H1 (cell line): ENCODE measurements around the gene CCDC197. TPM values are rescaled to one million over a fixed set of nuclear protein-coding genes. Genes with fewer than 3 reads are reported as not detected.

Experiments used
- CTCF ChIA-PET: fragments of 300-600 bp; sonication (Branson Sonifier 250); formaldehyde crosslinking; loops from one replicate; lab custom pipeline; 2021; ENCODE audit not compliant: partially characterized antibody; lab: Charles Lee
- POLR2A ChIA-PET: fragments of 300-600 bp; sonication (Branson Sonifier 250); formaldehyde crosslinking; loops from one replicate; lab custom pipeline; 2021; ENCODE audit warnings: inconsistent platforms; ENCODE audit not compliant: partially characterized antibody; lab: Charles Lee
- DNase-seq, 2 experiments: peaks; one replicate each; pipeline versions ENCODE4 v3.0.0 to v3.0.0-alpha.2; 2010 to 2022; ENCODE audit warnings: low spot score in 2 of 2, low read depth in 1 of 2, mixed read lengths in 1 of 2
- FAIRE-seq: peaks from 2 replicates; lab custom pipeline; 2011; peaks lifted over from hg19 to GRCh38; lab: Jason Lieb, UNC
- H2AFZ ChIP-seq: 2 replicates; pipeline ENCODE4 v1.8.1; 2012; ENCODE audit warnings: low read length, inconsistent platforms
- H2AK5ac ChIP-seq: 2 replicates; pipeline ENCODE4 v1.6.1; 2013; ENCODE audit warnings: low read depth, low read length
- H2BK120ac ChIP-seq: replicated peaks from 2 replicates; pipeline ENCODE3; 2013; ENCODE audit warnings: low read depth, low read length, inconsistent platforms
- H2BK12ac ChIP-seq: 2 replicates; pipeline ENCODE4 v1.6.1; 2013; ENCODE audit warnings: low read depth, low read length
- H2BK15ac ChIP-seq: 2 replicates; pipeline ENCODE4 v1.6.1; 2013; ENCODE audit warnings: low read length
- H2BK20ac ChIP-seq: 2 replicates; pipeline ENCODE4 v1.6.1; 2013; ENCODE audit warnings: low read length
- H2BK5ac ChIP-seq: 2 replicates; pipeline ENCODE4 v1.6.1; 2013; ENCODE audit warnings: low read depth, low read length
- H3K14ac ChIP-seq: 2 replicates; pipeline ENCODE4 v1.6.1; 2013; ENCODE audit warnings: inconsistent platforms; ENCODE audit not compliant: insufficient read length
- H3K18ac ChIP-seq: 2 replicates; pipeline ENCODE4 v1.6.1; 2013; ENCODE audit warnings: low read length; ENCODE audit errors: extremely low read depth
- H3K23ac ChIP-seq: 2 replicates; pipeline ENCODE4 v1.6.1; 2013; ENCODE audit warnings: inconsistent platforms; ENCODE audit not compliant: insufficient read length
- H3K23me2 ChIP-seq: 2 replicates; pipeline ENCODE4 v1.6.1; 2013; ENCODE audit warnings: low read depth, low read length
- H3K27ac ChIP-seq: 2 replicates; pipeline ENCODE4 v1.6.1; 2011; ENCODE audit warnings: low read depth, low read length, inconsistent platforms
- H3K27me3 ChIP-seq, 4 experiments: replicated peaks in 1 of 4; 1 replicate in 1 of 4; 2 replicates in 3 of 4; pipeline versions ENCODE4 v1.6.1 to v1.8.1; 2011 to 2013; ENCODE audit warnings: low read length in 3 of 4, mild to moderate bottlenecking in 3 of 4, inconsistent platforms in 2 of 4, mixed read lengths in 2 of 4, moderate library complexity in 1 of 4; ENCODE audit not compliant: control insufficient read depth in 3 of 4, insufficient read depth in 3 of 4; ENCODE audit errors: extremely low read depth in 1 of 4
- H3K36me3 ChIP-seq, 4 experiments: 2 replicates each; pipeline versions ENCODE4 v1.6.1 to v1.8.1; 2011 to 2013; ENCODE audit warnings: mild to moderate bottlenecking in 4 of 4, low read length in 3 of 4, moderate library complexity in 2 of 4, control low read depth in 1 of 4, inconsistent platforms in 1 of 4; ENCODE audit not compliant: insufficient read depth in 4 of 4, control insufficient read depth in 2 of 4
- H3K4ac ChIP-seq: replicated peaks from 2 replicates; pipeline ENCODE3; 2013; ENCODE audit warnings: low read length, low read depth, mixed read lengths, inconsistent platforms; ENCODE audit not compliant: insufficient read length
- H3K4me1 ChIP-seq, 4 experiments: replicated peaks in 1 of 4; 1 replicate in 1 of 4; 2 replicates in 3 of 4; pipeline versions ENCODE4 v1.6.1 to v1.8.1; 2011 to 2013; ENCODE audit warnings: low read length in 3 of 4, inconsistent platforms in 2 of 4, mixed read lengths in 1 of 4; ENCODE audit not compliant: insufficient read depth in 4 of 4, control insufficient read depth in 3 of 4
- H3K4me2 ChIP-seq, 2 experiments: 2 replicates each; pipeline versions ENCODE4 v1.6.1 to v1.8.1; 2011 to 2013; ENCODE audit warnings: low read depth in 2 of 2, low read length in 2 of 2, control low read depth in 1 of 2, inconsistent platforms in 1 of 2, mild to moderate bottlenecking in 1 of 2; ENCODE audit not compliant: insufficient read depth in 1 of 2
- H3K4me3 ChIP-seq, 4 experiments: fragments of 200-600, 300-600 bp in 1 of 4; sonication (generic), shearing (Covaris generic), sonication (Bioruptor Twin) in 1 of 4; 2 replicates each; pipeline versions ENCODE4 v1.5.1 to v1.8.1; 2011 to 2016; ENCODE audit warnings: low read length in 4 of 4, low read depth in 3 of 4, control low read depth in 2 of 4, inconsistent platforms in 2 of 4, mild to moderate bottlenecking in 2 of 4, mixed read lengths in 1 of 4, moderate library complexity in 1 of 4; ENCODE audit not compliant: insufficient read depth in 2 of 4; ENCODE audit errors: extremely low read depth in 1 of 4
- H3K56ac ChIP-seq: replicated peaks from 2 replicates; pipeline ENCODE3; 2013; ENCODE audit warnings: low read depth, mild to moderate bottlenecking, mixed read lengths, low read length, inconsistent platforms; ENCODE audit not compliant: insufficient read length
- H3K79me1 ChIP-seq: 2 replicates; pipeline ENCODE4 v1.6.1; 2013; ENCODE audit warnings: low read depth, low read length, control low read depth
- H3K79me2 ChIP-seq, 2 experiments: 2 replicates each; pipeline versions ENCODE4 v1.6.1 to v1.8.1; 2012 to 2013; ENCODE audit warnings: low read length in 2 of 2, mild to moderate bottlenecking in 2 of 2, inconsistent platforms in 1 of 2; ENCODE audit not compliant: insufficient read depth in 2 of 2, control insufficient read depth in 1 of 2
- H3K9ac ChIP-seq, 4 experiments: replicated peaks in 1 of 4; 1 replicate in 1 of 4; 2 replicates in 3 of 4; pipeline versions ENCODE4 v1.6.1 to v1.8.1; 2011 to 2013; ENCODE audit warnings: low read depth in 3 of 4, low read length in 3 of 4, control low read depth in 2 of 4, mild to moderate bottlenecking in 2 of 4, moderate library complexity in 2 of 4, inconsistent platforms in 1 of 4; ENCODE audit errors: extremely low read depth in 1 of 4
- H3K9me3 ChIP-seq, 2 experiments: 2 replicates each; pipeline versions ENCODE4 v1.6.1 to v1.8.1; 2012 to 2013; ENCODE audit warnings: mild to moderate bottlenecking in 2 of 2, moderate library complexity in 2 of 2, control low read depth in 1 of 2, inconsistent platforms in 1 of 2, low read depth in 1 of 2, low read length in 1 of 2, mixed read lengths in 1 of 2; ENCODE audit not compliant: insufficient read depth in 2 of 2
- H4K20me1 ChIP-seq, 2 experiments: replicated peaks in 1 of 2; 2 replicates each; pipeline versions ENCODE3 to v1.8.1; 2011 to 2013; ENCODE audit warnings: inconsistent platforms in 2 of 2, low read length in 2 of 2, mild to moderate bottlenecking in 1 of 2; ENCODE audit not compliant: insufficient read depth in 2 of 2, control insufficient read depth in 1 of 2
- H4K5ac ChIP-seq: 2 replicates; pipeline ENCODE4 v1.6.1; 2013; ENCODE audit warnings: low read length, low read depth, mixed read lengths, inconsistent platforms; ENCODE audit not compliant: insufficient read length
- H4K8ac ChIP-seq: 2 replicates; pipeline ENCODE4 v1.8.0; 2013; ENCODE audit warnings: mild to moderate bottlenecking, moderate library complexity, low read length, inconsistent platforms; ENCODE audit not compliant: insufficient read depth; ENCODE audit errors: extremely low read depth
- H4K91ac ChIP-seq: replicated peaks from 2 replicates; pipeline ENCODE3; 2013; ENCODE audit warnings: low read length, mixed read lengths, inconsistent platforms; ENCODE audit not compliant: insufficient read length
- BACH1 ChIP-seq: IDR thresholded peaks from 2 replicates; pipeline ENCODE4 v1.6.1; 2012; ENCODE audit warnings: low read length, improper control_type of control experiment
- BCL11A ChIP-seq, 2 experiments: IDR thresholded peaks; one replicate each; pipeline ENCODE4 v1.6.1; 2011; ENCODE audit warnings: low read depth in 2 of 2, low read length in 2 of 2, mild to moderate bottlenecking in 2 of 2
- EGR1 ChIP-seq: IDR thresholded peaks from 2 replicates; pipeline ENCODE4 v1.6.1; 2011; ENCODE audit warnings: low read depth, low read length, borderline replicate concordance
- JUN ChIP-seq: IDR thresholded peaks from 2 replicates; pipeline ENCODE4 v1.6.1; 2011; ENCODE audit warnings: low read depth, mild to moderate bottlenecking, improper control_type of control experiment, low read length
- KDM4A ChIP-seq: IDR thresholded peaks from one replicate; pipeline ENCODE4 v1.7.1; 2012; ENCODE audit warnings: low read depth, mild to moderate bottlenecking, moderate library complexity, low read length, inconsistent platforms; ENCODE audit not compliant: severe bottlenecking
- NANOG ChIP-seq: IDR thresholded peaks from 2 replicates; pipeline ENCODE4 v1.6.1; 2011; ENCODE audit warnings: low read length, low read depth, mild to moderate bottlenecking, inconsistent platforms; ENCODE audit not compliant: insufficient read depth, poor library complexity, severe bottlenecking
- RAD21 ChIP-seq, 2 experiments: IDR thresholded peaks in 1 of 2; conservative IDR thresholded peaks in 1 of 2; 2 replicates each; pipeline ENCODE4 v1.6.1; 2011; ENCODE audit warnings: low read depth in 2 of 2, low read length in 2 of 2, improper control_type of control experiment in 1 of 2, inconsistent platforms in 1 of 2, mild to moderate bottlenecking in 1 of 2, moderate library complexity in 1 of 2
- RBBP5 ChIP-seq: IDR thresholded peaks from 2 replicates; pipeline ENCODE4 v1.7.1; 2012; ENCODE audit warnings: low read depth, mild to moderate bottlenecking, inconsistent platforms, low read length, moderate library complexity, borderline replicate concordance
- RFX5 ChIP-seq: IDR thresholded peaks from 2 replicates; pipeline ENCODE4 v1.6.1; 2011; ENCODE audit warnings: low read depth, low read length, improper control_type of control experiment, borderline replicate concordance
- SIN3A ChIP-seq, 2 experiments: IDR thresholded peaks in 1 of 2; conservative IDR thresholded peaks in 1 of 2; 2 replicates each; pipeline ENCODE4 v1.6.1; 2011 to 2012; ENCODE audit warnings: low read length in 2 of 2, improper control_type of control experiment in 1 of 2, low read depth in 1 of 2, mild to moderate bottlenecking in 1 of 2
- SIRT6 ChIP-seq: IDR thresholded peaks from one replicate; pipeline ENCODE4 v1.7.1; 2012; ENCODE audit warnings: low read length, inconsistent platforms
- TAF1 ChIP-seq: IDR thresholded peaks from 2 replicates; pipeline ENCODE4 v1.6.1; 2011; ENCODE audit warnings: mild to moderate bottlenecking, low read depth, low read length
- ZNF274 ChIP-seq: IDR thresholded peaks from 2 replicates; pipeline ENCODE4 v1.7.0; 2012; ENCODE audit warnings: low read length, borderline replicate concordance; ENCODE audit errors: extremely low read depth
- WGBS, 2 experiments: shearing (Covaris generic) in 1 of 2; methylation state at CpG; one replicate each; pipeline versions ENCODE4 v1.1.6 to v1.1.7; 2013 to 2015; ENCODE audit warnings: low lambda C conversion rate in 2 of 2, mixed read lengths in 2 of 2, inconsistent platforms in 1 of 2, low coverage in 1 of 2, missing lambda C conversion rate in 1 of 2; ENCODE audit not compliant: insufficient replicate concordance in 2 of 2, insufficient coverage in 1 of 2, insufficient read length in 1 of 2; ENCODE audit errors: extremely low coverage in 1 of 2, missing lambda C conversion rate in 1 of 2; 5-methylcytosine and 5-hydroxymethylcytosine counted together
- polyA plus RNA-seq, 7 experiments: library from polyadenylated mRNA; depleted of rRNA in 3 of 7; stranded (reverse) in 5 of 7; unstranded in 2 of 7; fragments of >200 nt in 5 of 7; fragments of 200-250 nt in 2 of 7; gene quantifications; 1 replicate in 5 of 7; 2 replicates in 1 of 7; 4 replicates in 1 of 7; pipeline versions ENCODE4 v1.2.1 to v1.2.3, GENCODE V29; 2011 to 2013; ENCODE audit warnings: missing spikeins in 2 of 7, mixed read lengths in 2 of 7
- total RNA-seq: library from RNA; stranded (reverse); fragmentation: NEBNext Ultra II Directional; extraction: Animal tissue kit (Norgen Biotek cat#: 25700); gene quantifications from 2 replicates; pipeline ENCODE4 v1.2.1, GENCODE V29; 2021

CCDC197 gene
- total and polyA plus RNA-seq, 2 of the 8 experiments (the other 6 are each of a cell fraction or from before 2014, with no cell fraction given), result not detected

- no peak overlapping the region for H3K14ac ChIP-seq
- TF ChIP-seq RBBP5 (no peak), KDM4A (no peak), BCL11A (IDR thresholded peaks at IDR 0.05; ENCODE audit: low read depth in 2 of 2, low read length in 2 of 2) (no peak), BACH1 (no peak), TAF1 (no peak), SIRT6 (no peak), NANOG (no peak), SIN3A (conservative IDR thresholded peaks at IDR 0.05 in 1 of 2, IDR thresholded peaks at IDR 0.05 in 1 of 2; ENCODE audit: low read depth in 1 of 2, low read length in 2 of 2) (no peak), EGR1 (no peak), JUN (no peak), ZNF274 (no peak), RFX5 (no peak), RAD21 (IDR thresholded peaks at IDR 0.05 in 1 of 2, conservative IDR thresholded peaks at IDR 0.05 in 1 of 2; ENCODE audit: low read depth in 2 of 2, low read length in 2 of 2) (no peak)
- TF ChIP-seq, all 59 proteins: peak for 0
- Histone ChIP-seq H2AK5ac (no peak overlapping the region), H3K4me2 (no peak overlapping the region), H4K91ac (no peak overlapping the region), H4K20me1 (no peaks in the 10 kb centered on the region), H3K36me3 (no peaks in the 10 kb centered on the region), H3K23ac (no peak overlapping the region), H3K9me3 (no peaks in the 10 kb centered on the region), H3K4me3 (no peak overlapping the region), H3K4ac (no peak overlapping the region), H2BK5ac (no peak overlapping the region), H2BK20ac (no peak overlapping the region), H2BK120ac (no peak overlapping the region), H3K23me2 (peaks cover 5% of the 10 kb centered on the region; the same call in 1 of the 2 replicates), H4K8ac (no peak overlapping the region), H3K27me3 (peaks cover 0 to 3% (median 3%) of the 10 kb centered on the region in 4 experiments; a peak in 2 of 7 replicates), H3K4me1 (peaks cover 2 to 6% (median 3%) of the 10 kb centered on the region in 4 experiments; a peak in 4 of 7 replicates), H2BK15ac (no peak overlapping the region), H2BK12ac (no peak overlapping the region), H3K9ac (no peak overlapping the region), H3K56ac (no peak overlapping the region), H3K27ac (no peak overlapping the region), H2AFZ (no peak overlapping the region), H3K79me2 (no peaks in the 10 kb centered on the region), H4K5ac (no peak overlapping the region), H3K18ac (no peak overlapping the region), H3K79me1 (peaks cover 3% of the 10 kb centered on the region)
- DNase-seq (no peak), FAIRE-seq (no peak)
- ChIA-PET CTCF (interaction anchor here (0.7 to 2.0 kb wide), 7 partner anchors 11 to 107 kb away, joined by 3 to 7 read pairs (median 3); no protein-coding TSS in a partner anchor), POLR2A (no interaction called here)
- 86% methylated on average over 4 of the region's 4 CpGs; no CpG with 5 or more reads in 1 of the 2 experiments for WGBS, 2 experiments
These were observed 32.2 kb downstream of the CCDC197 start for GRCh38 chr14:94029265-94029664.
